ENCODE results near the gene SAMD14. TPM values are rescaled to one million over a fixed set of nuclear protein-coding genes. Genes with fewer than 3 reads are reported as not detected.

The SAMD14 gene
- total and polyA plus RNA-seq, 11 donors, result 0.44 to 3.9 (median 1.2) TPM

DNA sequence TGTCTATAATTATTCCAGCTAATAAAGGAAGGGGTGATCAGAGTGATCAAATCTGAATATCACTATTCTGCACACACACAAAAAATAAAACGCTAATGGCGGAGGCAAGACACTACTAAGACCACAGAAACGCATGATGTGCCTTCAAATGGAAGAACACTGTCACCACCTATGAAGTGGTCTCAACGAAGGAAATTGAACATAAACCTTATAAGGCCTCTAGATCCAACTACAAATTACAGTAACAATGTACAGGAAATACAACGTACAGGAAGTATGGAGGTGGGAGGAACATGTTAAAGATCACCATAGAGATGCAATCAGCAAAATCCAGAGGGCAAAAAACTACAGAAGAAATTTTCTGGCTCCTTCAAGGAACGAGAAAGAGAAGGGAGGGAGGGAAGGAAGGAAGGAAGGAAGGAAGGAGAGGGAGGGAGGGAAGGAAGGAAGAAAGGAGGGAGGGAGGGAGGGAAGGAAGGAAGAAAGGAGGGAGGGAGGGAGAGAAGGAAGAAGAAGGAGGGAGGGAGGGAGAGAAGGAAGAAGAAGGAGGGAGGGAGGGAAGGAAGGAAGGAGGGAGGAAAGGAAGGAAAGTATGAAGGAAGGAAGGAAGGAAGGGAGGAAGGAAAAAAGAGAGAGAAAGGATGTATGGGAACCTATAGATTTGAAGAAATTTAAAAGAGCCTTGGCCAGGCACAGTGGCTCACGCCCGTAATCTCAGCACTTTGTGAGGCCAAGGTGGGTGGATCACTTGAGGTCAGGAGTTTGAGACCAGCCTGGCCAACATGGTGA, 32.7 kb upstream of the SAMD14 start:
- H3K27ac ChIP-seq, result peak overlapping the region in 2 of 12 donors; percentile 83 to 98
- no peaks in the 10 kb centered on the region for H3K36me3 ChIP-seq
- peaks cover 0 to 49% (median 22%) of the 10 kb centered on the region in 12 donors for H3K4me1 ChIP-seq
- no peaks in the 10 kb centered on the region for H3K27me3 ChIP-seq
- no peak for TF ChIP-seq POLR2A (IDR thresholded peaks at IDR 0.05)
- TF ChIP-seq, protein P1, sequence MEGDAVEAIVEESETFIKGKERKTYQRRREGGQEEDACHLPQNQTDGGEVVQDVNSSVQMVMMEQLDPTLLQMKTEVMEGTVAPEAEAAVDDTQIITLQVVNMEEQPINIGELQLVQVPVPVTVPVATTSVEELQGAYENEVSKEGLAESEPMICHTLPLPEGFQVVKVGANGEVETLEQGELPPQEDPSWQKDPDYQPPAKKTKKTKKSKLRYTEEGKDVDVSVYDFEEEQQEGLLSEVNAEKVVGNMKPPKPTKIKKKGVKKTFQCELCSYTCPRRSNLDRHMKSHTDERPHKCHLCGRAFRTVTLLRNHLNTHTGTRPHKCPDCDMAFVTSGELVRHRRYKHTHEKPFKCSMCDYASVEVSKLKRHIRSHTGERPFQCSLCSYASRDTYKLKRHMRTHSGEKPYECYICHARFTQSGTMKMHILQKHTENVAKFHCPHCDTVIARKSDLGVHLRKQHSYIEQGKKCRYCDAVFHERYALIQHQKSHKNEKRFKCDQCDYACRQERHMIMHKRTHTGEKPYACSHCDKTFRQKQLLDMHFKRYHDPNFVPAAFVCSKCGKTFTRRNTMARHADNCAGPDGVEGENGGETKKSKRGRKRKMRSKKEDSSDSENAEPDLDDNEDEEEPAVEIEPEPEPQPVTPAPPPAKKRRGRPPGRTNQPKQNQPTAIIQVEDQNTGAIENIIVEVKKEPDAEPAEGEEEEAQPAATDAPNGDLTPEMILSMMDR (IDR thresholded peaks at IDR 0.05), result no peak
- no peaks in the 10 kb centered on the region for H3K9me3 ChIP-seq
- intact Hi-C loops (cut with DNase I), result loop anchor here in 9 of 10 donors (5.0 to 10.0 kb wide), 5 partner anchors 45 to 70 kb away; partner anchors contain the start of gene PDK2 (in 1 of the 9)
- H3K4me3 ChIP-seq, result no peak overlapping the region
- 70 to 72% (median 71%) methylated on average over 8 of the region's 8 CpGs for WGBS, 4 donors
- DNase-seq (no peak), ATAC-seq (no peak)

DNA sequence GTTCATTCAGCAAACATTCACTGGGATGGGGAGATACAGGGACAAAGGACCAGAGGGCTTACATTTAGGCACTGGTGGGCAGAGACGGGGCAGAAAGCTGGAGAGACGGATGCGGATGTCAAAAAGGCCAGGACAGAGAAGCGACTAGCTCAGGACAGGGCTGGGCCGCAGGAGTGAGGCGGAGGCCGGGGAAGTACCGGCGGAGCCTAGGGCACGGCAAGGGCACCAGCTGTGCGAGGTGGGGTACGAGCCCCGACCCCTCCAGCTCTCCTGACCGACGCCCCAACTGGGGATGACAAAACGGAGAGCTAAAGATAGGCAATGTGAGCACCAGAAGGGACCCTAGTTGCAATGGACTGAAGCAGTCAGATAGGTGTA, 31.9 kb upstream of the SAMD14 start:
- peak in 1 of 5 donors; percentile 11 for DNase-seq
- WGBS, 4 donors, result 49 to 55% (median 52%) methylated on average over 16 of the region's 16 CpGs

DNA sequence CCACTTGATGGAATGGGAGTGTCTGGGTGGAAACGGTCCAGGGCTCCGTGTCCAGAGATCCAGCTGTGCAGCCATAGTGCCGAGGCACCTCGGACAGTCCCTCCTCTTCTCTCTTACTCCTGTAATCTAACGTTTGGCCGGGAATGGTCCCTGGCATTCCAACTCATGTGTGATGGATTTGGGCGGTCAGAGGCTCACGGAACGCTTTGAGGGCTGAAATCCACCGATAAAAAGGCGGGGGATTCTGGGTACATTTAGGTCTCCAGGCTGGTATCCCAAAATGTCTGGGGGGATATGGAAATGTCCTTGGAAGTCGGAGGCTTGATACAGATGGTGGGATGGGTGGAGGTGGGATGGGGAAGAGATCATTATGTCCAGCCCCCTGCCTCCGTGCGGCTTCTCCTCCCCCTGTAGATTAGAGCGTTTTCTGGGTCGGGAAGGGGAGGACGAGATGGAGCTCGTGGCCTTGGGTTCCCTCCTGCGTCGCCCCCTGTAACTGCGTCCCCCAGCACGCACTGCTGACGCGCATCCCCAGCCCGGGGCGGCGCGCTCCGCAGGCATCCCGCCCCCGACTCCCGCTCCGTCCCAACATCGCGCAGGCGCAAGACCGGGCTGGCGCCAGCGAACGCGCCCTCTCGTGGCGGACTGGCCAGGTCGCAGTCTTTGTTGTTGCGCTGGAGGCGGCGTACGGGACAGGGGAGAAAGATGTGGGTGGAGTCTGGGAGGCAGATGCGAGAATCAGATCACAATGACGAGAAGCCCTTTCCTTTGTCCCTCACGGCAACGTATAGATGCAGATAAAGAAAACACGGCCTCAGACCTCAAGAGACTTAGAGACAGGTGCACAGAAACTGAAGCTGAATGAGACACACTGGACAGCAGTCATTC, 31.3 kb upstream of the SAMD14 start:
- intact Hi-C loops (cut with DNase I), result loop anchor here in 9 of 10 donors (1.0 to 10.0 kb wide), 9 partner anchors 20 to 69 kb away; partner anchors contain the start of gene PDK2 (in 2 of the 9)
- WGBS, 4 donors, result 0 to 1% (median 1%) methylated on average over 34 to 53 of the region's 53 CpGs

More for the DNA sequence above, 31.9 kb upstream of the SAMD14 start:
- H3K27ac ChIP-seq, result peak overlapping the region in 4 of 12 donors; percentile 69 to 83 (median 80)
- peaks cover 0 to 42% (median 22%) of the 10 kb centered on the region in 12 donors for H3K4me1 ChIP-seq
- H3K36me3 ChIP-seq, result no peaks in the 10 kb centered on the region
- intact Hi-C loops (cut with DNase I), result loop anchor here in 9 of 10 donors (1.0 to 10.0 kb wide), 9 partner anchors 21 to 70 kb away; partner anchors contain the start of gene PDK2 (in 2 of the 9)
- no peaks in the 10 kb centered on the region for H3K9me3 ChIP-seq
- ATAC-seq, result no peak
- H3K4me3 ChIP-seq, result peak overlapping the region in 8 of 12 donors; percentile 51 to 70 (median 66)
- TF ChIP-seq, protein P1 (IDR thresholded peaks at IDR 0.05), result no peak
- no peak for TF ChIP-seq POLR2A (IDR thresholded peaks at IDR 0.05)
- H3K27me3 ChIP-seq, result no peaks in the 10 kb centered on the region

More for the DNA sequence above, 31.3 kb upstream of the SAMD14 start:
- peak in 1 of 2 donors; percentile 59 for TF ChIP-seq POLR2A (IDR thresholded peaks at IDR 0.05)
- TF ChIP-seq, protein P1 (IDR thresholded peaks at IDR 0.05), result peak; percentile 83 to 99 (median 95)
- Histone ChIP-seq H3K4me1 (peaks cover 0 to 42% (median 22%) of the 10 kb centered on the region in 12 donors), H3K36me3 (no peaks in the 10 kb centered on the region), H3K27me3 (no peaks in the 10 kb centered on the region), H3K9me3 (no peaks in the 10 kb centered on the region), H3K27ac (peak overlapping the region; percentile 10 to 83 (median 72)), H3K4me3 (peak overlapping the region; percentile 27 to 70 (median 62))
- ATAC-seq, result peak; percentile 79 to 87 (median 86)
- peak; percentile 92 to 96 (median 94) for DNase-seq

Data from heart left ventricle (tissue), 16 donors.